CMK (cell line): Measurements from ENCODE around the gene NCAM1.

Source experiments
- DNase-seq: peaks from one replicate; pipeline ENCODE4 v3.0.0-alpha.2; 2010; ENCODE audit warnings: low read depth

NCAM1 gene

DNA sequence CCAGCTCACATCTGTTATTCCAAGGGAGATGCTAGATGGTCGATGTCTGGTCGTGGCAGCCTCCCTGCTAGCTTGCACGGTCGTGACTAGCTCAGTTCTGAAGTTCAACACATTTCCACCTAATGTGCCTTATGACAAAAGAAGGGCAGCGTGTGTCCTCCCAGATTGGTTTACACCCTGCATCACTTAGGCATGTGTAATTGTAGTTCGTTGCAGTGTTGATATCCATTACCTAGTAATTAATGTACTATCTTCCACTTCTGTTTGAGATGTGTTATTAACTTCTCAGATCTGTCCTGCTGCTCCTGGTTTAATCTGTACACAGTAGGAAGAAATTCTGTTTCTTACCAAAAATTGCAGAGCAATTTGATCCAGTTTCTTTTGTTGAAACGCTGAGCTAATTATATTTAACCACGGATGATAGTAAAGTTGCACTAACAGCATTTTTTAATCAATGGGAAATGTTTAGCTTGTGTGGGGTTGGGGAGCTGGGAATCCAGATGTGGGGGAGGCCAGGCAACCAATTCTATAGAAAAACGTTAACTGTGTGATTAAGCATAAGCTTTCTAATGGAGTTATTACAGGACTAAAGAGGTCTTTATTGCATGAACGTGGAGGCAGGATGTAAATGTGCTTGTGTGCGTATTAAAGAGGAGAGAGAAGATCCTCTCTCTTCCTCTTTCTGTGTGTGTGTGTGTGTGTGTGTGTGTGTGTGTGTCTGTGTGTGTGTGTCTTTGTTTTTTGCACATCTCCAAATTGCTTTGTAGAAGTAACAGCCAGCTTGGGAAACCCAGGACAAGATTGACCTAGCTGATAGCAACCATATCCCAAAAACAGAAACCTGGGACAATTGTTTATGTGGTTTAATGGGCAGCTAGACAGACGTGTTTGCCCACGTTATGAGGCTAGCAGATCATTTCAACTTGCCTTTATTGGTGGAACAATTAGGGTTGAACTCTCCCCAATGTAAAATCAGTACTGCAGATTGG is 207.4 kb downstream of the NCAM1 start:
- no peak for DNase-seq

DNA sequence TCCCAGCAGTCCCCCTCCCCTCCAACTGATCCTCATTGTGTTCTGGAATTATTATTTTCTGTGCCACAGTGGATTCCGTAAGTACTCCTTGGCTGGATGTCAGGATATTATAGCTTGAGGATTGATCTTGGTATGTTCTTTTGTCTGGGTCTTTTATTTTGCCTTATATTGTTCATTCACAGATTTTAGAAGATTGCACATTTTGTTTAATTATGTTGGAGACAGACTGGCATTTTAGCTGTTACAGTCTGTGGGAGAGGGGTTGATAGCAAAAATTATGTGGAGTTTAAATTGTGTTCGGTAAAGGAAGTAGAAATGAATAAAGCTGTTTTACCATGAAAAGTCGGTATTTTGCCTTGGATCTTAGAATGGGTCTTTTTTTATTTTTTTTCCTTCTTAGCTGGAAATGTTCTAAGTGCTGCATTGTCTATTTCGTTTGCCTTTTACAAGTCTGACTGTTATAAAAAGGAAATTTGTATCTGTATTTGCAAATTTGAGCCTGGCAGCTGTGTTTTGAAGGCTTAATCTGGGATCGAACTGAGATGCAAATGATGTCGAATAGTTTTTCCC is 211.2 kb downstream of the NCAM1 start:
- no peak for DNase-seq

DNA sequence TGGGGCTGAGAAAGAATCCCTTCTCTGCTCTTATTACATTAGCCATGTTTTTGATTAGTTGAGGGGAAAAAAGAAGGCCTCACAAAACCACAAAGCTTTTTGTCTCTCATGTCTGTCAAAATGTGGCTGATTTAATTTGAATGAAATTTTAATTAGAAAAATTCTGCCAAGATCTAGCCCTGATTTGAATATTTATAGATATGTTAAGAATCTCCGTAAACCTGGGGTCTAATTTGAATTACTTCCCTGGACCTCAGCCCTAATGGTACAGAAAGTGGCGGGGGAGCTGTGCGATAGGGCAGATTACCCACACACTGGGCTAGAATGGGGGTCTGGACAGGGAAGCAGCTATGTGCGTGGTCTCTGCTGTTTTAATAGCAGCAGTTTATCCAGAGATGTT is 211.9 kb downstream of the NCAM1 start:
- DNase-seq = no peak

DNA sequence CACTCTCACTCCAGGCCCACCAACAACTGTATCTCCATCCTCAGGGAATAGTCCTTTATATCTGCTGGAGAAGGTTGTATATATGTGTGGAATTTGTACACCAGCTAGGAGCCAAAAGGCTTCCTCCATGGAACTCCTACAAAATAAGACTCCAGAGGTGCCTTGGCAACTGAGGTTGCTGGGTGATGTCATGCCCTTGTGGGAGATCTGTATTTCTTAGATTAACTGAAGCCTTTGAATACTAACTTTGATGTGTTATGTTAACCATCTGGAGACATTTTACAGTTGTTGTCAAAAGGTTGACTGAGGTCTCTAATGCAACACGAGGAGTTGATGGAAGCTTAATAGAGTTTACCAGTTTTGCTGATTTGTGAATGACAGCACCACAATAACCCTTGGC is 213.7 kb downstream of the NCAM1 start:
- no peak for DNase-seq

DNA sequence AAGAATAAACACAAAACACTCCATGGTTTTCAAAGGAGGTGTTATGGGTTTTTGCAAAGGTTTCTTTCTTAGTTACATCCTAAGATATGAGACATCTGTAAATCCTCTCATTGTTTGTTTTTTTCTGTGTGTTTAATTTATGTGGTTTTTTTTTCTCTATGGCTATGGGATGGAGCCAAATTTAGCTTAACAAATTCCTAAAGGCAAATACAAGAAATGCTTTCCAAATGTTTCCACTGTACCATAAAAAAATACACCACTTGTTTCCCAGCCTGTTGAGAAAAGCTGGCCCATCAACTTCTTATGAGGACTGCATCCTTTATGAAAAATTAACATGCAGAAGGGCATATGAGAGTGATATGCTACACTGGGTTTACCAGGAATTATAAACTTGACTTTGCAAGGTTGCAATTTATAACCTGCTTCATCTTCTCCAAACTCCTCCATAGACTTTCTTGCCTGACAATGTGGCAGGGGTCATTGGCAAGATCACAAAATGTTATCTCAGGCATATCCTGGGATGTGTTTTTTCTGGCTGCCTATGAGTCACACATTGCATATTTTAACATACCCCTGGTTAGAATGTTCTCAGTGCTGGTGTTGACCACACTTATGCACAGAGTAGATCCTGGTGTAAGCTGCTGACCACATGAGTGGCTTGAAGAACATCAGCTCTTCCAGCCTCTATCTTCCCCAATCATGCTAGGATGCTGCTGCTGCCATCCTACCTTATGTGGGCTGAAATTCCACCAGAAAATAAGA is 215.6 kb downstream of the NCAM1 start:
- DNase-seq = no peak

DNA sequence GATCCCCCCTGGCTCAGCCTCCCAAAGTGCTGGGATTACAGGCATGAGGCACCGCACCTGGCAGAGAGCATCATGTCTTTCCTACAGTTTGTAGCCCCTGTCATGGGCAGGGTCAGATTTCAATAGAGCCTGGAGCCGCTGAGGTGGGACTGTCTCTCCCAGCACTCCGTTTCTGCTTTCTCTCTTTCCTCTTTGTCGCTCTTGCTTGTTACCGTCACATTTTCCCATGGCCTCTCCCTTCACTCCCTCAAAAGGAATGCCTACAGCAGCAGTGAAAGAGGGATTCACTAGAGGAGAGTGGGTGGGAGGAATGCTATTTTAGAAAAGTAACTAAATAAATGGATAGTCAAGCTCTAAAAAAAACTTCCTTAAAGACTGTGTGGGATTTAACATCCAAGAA is 216.5 kb downstream of the NCAM1 start:
- no peak for DNase-seq

DNA sequence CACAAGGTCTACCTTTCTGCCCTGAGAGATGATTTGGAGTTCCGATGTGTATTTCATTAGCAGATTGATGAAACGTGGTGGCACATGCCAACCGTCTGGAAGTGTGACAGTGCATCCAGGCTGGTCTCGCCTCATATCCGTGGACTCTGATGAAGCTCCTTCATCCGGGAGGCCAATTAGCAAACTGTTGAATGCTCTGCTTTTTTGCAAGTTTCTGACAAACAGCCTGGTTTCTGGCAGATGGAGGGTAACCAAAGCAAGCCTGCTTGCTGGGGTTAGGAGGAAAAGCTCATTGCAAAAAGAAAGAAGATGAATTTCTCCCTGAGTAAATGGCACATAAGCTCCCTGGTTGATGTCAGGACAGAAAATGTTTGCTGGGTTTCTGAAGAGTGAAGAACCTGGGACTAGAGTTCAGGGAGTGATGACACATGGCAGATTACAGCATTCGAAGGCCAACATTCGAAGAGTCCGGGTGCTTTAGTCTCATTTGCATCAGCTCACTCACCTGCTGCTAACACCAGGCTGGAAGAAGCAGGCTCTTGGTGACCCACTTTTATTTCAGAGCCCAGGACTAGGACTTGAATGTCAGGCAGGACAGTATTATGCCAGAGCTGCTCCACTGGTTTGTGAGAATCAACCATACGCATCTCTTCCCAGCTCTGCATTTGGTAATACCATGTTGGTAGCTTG is 217.3 kb downstream of the NCAM1 start:
- no peak for DNase-seq

DNA sequence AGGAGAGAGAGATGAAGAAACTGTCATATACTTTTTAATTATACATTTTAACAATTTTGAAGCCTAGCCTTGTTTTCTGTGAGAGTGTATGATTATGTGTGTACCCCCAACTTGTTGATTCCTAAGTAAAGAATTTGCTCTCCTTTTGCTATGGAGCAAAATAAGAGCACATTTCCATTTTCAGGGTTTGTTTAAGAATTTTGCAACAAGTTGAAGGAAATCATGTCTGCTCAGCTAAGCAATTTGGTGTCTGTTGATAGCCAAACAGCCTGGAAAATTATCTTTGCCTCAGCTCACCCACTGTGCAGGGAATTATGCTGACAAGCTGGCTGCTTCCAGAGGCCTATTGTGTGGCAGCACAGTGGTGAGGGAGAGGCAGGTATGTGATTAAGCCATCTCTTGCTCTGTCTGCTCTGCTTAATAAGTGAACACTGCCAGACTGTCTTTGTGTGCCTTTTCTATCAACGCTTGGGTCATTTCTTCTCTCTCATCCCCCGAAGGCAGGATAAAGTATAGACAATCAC is 218.0 kb downstream of the NCAM1 start:
- no peak for DNase-seq

DNA sequence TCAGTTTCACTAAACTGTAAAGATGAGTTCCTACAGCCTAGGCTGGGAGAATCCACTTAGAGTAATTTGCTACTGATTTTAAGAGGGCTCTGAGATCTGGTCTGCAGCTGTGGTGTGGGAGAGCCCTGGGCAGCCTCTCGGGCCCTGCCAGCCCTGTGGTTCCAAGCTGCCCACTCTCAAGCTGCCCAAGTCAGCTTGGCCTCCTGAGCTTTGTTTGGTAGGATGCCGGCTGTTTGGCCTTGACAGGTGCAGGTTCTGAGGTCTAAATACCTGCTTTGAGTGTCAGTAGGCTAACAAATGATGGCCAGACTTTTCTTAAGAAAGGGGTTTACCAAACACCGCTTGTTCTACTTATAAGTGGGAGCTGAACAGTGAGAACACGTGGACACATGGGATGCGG is 219.9 kb downstream of the NCAM1 start:
- DNase-seq = no peak

DNA sequence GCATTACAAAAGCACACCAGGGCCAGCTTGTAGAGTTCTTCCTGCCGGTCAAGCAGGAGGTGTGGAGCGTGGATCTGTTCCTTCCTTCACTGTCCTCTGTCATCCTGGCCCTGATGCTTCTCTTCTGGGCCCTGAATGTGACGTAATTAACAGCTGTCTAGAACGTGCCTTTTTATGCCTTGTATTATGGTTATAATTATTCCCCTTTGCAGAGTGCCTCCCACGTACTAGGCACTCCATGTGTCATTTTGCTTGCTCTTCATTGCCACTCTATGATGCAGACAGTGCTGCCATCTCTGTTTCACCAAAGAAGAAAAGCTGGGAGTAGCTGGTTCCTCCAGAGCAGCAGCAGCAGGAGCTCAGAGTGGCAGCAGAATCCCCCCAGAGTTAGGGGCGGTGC is 221.1 kb downstream of the NCAM1 start:
- no peak for DNase-seq

DNA sequence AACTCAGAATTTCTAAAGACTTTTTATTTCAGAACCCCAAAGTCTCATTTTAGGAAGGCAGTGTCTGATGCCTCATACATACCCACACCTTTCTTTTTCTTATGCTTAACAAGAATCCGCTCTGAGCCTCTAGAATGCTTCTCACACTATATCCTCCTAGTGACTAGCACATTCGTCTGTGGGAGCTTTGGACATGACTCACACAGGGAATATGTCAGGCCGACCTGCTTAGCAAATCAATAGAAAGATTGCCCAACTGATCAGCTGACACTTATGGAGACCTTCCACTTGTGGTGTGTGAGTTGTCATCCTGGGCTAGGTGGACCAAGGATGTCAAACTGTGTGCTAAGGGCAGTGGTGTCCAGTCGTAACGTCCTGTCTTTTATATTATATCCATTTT is 223.3 kb downstream of the NCAM1 start:
- DNase-seq = no peak

DNA sequence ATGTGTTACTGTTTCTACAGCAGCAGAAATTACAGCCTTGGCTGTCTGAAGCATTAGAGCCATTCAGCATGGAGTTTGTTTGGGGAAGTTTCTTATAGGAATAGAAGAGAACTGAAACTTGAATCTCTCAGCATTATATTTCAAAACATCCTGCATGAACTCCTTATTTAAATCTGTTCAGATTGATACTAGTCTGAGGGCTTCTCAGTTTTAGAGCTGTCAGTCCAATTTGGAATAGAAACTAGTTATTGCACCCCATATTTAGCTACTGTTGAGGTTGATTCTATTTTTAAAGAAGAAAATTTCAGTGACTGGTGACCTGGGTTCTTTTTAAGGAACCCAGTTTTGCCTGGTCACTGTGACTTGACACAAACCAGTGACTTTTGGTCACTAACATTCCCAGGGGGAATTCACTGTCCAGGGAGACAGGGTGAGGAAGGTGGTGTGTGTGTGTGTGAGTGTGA is 227.2 kb downstream of the NCAM1 start:
- no peak for DNase-seq

DNA sequence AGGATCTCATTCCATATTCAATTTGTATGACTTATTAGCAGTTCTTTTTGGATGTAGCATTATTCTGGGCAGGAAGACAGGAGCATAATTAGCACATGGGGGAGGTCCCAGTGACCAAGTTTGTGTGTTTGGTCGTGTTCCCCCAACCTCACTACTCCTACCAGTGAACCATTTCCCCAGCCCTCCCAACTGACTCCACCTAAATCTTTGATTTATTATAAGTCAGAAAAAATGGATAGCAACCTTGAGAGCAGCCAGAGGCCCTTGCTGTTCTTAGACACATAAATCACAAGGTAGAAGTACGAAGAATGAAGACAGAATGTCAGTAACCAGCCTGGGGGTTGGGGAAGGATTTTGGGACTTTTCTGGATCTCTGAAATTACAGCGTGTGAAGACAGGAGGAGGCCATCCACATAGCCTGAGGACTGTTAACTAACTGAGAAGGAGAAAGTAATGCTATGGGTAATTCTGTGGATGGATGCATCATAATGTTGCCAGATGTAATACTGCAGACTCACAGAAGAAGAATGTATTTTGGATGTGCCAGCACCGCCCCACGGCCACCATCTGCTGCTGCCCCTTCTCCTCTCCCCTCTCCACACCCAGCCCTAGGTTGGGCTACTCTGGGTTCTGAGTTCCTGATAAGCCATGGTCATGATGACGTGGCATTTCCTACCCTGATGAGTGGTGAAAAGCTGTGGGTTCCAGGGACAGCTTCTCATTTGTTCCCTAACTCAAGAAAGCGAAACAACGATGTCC is 228.9 kb downstream of the NCAM1 start:
- DNase-seq = no peak

DNA sequence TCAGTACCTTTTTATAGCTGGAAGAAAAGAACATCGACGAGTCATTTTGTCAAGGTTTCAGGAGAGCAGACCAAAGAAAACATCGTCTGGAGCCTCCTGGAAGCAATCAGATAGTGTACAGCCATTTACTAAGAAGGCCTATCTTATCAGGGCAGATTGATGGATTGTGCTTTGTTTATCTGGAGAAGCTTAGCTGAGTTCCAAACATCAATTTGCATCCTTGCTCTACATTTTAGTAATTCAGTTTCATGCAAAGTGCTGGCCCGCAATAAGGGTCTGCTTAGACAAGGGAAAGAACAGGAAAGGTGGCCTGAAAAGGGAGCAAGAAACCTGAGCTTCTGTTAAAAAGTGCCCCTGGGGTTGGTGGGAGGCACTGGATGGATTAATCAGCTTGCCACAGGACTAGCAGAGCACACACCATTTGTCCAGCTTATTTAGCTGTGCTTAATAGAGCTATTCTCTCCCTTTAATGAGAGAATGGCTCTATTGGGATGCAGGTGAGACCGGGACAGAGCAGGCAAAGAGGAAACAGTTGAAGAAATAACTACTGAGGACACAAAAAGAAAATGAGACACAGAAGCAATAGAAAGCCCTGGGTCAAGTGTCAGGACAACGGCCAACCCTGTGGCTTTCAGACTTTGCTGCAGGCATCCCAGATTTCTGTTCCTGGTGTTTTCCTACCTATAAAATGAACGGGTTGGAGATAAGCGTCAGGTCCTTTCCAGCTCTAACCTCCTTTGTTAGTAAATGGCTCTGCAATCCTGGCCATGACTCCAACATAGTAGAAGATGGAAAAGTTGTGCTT is 231.1 kb downstream of the NCAM1 start:
- DNase-seq = no peak

DNA sequence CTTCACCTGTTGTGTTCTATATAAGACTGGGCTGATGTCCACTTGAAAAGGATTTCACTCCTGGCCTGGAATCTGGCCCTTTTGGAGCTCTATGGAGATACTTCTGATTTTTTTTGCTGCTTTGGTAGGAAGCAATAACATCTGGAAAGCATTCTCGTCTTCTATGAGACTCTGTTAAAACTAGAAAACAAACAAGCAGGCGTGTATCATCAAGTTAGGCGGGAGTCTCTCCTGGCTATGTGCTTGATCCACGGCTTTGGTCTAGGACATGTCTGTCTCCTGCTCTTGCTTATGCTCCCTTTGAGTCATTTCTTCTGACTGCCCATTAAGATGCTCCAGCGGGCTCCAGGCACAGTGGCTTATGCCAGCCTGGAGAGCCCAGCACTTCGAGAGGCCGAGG is 231.8 kb downstream of the NCAM1 start:
- DNase-seq = no peak

DNA sequence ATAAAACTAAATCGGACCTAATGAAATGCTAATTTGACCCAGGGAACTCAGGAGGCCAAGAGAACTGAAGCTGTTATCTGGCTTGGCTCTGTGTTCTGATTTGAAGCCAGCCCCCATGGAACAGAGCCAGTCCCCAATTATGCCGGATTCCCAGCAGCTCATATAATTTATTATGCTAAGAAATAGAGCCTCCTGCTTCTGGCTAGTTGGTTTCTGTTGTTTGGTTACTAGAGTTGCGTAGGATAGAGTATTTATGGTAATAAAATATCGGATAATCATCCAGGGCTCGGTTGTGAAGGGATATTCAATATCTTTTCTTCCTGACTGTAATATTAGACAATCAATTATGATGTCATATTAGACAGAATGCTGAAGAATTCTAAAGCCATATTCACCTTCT is 232.7 kb downstream of the NCAM1 start:
- DNase-seq = no peak

DNA sequence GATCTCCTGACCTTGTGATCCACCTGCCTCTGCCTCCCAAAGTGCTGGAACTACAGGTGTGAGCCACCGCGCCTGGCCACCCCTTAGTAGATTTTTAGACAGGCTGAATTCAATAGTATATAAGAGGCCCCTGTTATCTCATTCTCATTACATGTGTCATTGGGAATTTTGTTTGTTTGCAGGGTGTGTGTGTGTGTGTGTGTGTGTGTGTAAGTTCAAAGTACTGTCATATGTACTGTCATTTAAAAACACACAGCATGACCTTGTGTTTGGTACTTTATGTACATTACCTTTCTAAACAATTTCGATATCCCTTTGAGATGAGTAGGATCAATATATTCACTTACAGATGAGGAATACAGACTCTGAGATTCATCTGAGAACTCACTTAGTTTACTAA is 234.5 kb downstream of the NCAM1 start:
- no peak for DNase-seq

DNA sequence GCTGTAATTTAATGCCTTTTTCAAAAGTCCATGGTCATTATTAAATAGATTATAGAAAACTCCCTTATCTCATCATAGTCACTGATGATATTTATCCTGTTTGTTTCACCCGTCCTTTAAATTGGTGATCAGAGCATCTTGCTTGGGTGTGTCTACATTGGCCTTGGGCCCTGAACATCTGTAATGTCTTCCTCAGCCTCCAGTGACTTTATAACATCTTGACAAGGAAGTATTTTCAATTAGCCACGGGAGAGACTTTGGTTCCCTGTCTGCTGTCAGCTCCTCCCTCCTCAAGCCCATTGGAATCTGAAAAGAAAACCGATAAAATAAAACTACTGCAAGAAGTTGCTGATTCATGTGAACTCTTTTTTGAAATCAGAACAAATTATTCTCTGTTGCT is 236.2 kb downstream of the NCAM1 start:
- DNase-seq = no peak

DNA sequence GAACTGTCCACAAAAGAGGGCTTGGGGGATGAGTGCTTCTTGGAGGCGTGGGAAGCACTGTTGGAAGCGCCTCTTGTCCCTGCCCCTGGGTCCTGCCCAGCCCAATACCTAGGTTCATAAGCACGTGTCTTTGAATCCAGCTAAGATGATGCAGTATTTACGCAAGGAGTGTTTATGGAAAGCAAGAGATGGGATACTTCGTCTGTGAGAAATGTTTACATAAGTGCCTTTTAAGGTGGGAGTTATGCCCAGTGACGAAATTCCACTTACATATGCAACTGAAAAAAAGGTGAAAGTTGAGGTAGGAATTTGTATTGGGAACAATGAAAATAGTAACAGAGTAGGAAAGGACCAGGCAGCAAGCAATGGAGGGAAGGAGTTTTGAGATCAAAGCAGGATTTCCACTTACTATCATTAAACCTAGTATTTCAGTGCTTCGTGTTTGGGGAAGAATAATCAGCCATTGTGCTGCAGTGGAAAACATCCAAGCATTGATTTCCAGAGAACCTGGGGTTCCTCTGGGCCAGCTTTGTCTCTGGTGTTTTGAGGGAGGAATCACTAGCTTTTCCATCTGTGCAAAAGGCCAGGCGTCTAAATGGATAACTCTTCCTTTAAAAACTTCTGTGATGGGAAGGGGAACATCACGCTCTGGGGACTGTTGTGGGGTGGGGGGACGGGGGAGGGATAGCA is 237.9 kb downstream of the NCAM1 start:
- DNase-seq = no peak

DNA sequence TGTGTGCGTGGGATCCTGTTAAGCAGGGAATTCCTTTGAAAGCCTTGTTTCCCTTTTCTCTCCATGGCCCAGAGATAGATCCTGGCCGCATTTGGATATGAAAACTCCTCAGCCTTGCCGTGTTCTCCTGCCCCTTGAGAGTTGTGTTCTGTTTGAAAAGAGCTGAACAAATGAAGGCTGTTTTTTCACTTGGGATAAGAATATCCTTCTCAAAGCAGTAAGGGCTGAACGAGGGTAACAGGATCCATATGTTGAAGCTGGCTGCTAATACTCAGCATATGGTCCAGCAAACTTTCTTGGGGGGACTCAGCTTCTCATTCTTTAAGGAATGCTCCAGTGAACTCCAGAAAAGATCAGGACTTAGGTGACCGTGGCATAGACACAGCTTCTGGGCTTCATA is 238.6 kb downstream of the NCAM1 start:
- DNase-seq = no peak
